ENCODE data around the gene BMP4.

The BMP4 gene

GRCh38 chr14:53963320-53964227, 6.9 kb upstream of the BMP4 start:
- intact Hi-C loops (cut with DNase I; ENCODE audit: low total_unique reads) = no loop called here
- Histone ChIP-seq H3K36me3 (no peaks in the 10 kb centered on the region), H3K27me3 (no peaks in the 10 kb centered on the region), H3K4me1 (peaks cover 0 to 14% (median 9%) of the 10 kb centered on the region in 4 donors), H3K27ac (no peak overlapping the region), H3K4me3 (peak overlapping the region; percentile 43 to 57), H3K9me3 (no peaks in the 10 kb centered on the region)
- peak; percentile 46 to 53 for TF ChIP-seq CTCF (IDR thresholded peaks at IDR 0.05)
- peak; percentile 55 to 74 for DNase-seq

- DNase-seq = no peak
- H3K27me3 ChIP-seq = no peaks in the 10 kb centered on the region
- no peaks in the 10 kb centered on the region for H3K36me3 ChIP-seq
- no peaks in the 10 kb centered on the region for H3K9me3 ChIP-seq
- peak overlapping the region; percentile 43 to 57 for H3K4me3 ChIP-seq
- intact Hi-C loops (cut with DNase I; ENCODE audit: low total_unique reads) = no loop called here
- no peak overlapping the region for H3K27ac ChIP-seq
- peaks cover 0 to 14% (median 9%) of the 10 kb centered on the region in 4 donors for H3K4me1 ChIP-seq
- TF ChIP-seq CTCF (IDR thresholded peaks at IDR 0.05) = no peak
Observed at GRCh38 chr14:53962953-53963319, 6.3 kb upstream of the BMP4 start.

GRCh38 chr14:53958628-53959027, 2.0 kb upstream of the BMP4 start:
- Histone ChIP-seq H3K4me1 (peaks cover 0 to 28% (median 13%) of the 10 kb centered on the region in 4 donors), H3K36me3 (no peaks in the 10 kb centered on the region), H3K27me3 (no peaks in the 10 kb centered on the region), H3K4me3 (no peak overlapping the region), H3K9me3 (no peaks in the 10 kb centered on the region), H3K27ac (no peak overlapping the region)
- no peak for TF ChIP-seq CTCF (IDR thresholded peaks at IDR 0.05)
- intact Hi-C loops (cut with DNase I; ENCODE audit: low total_unique reads) = no loop called here
- no peak for DNase-seq

GRCh38 chr14:53957739-53958138, 1.1 kb upstream of the BMP4 start:
- Histone ChIP-seq H3K27ac (peak overlapping the region in 1 of 2 donors; percentile 92), H3K9me3 (no peaks in the 10 kb centered on the region), H3K27me3 (no peaks in the 10 kb centered on the region), H3K36me3 (no peaks in the 10 kb centered on the region), H3K4me3 (no peak overlapping the region), H3K4me1 (peaks cover 0 to 19% (median 9%) of the 10 kb centered on the region in 4 donors)
- intact Hi-C loops (cut with DNase I; ENCODE audit: low total_unique reads) = no loop called here
- no peak for TF ChIP-seq CTCF (IDR thresholded peaks at IDR 0.05)
- no peak for DNase-seq

- H3K27me3 ChIP-seq = no peaks in the 10 kb centered on the region
Observed at GRCh38 chr14:53955671-53956426, 776 bp downstream of the BMP4 start.

More at GRCh38 chr14:53955671-53956426, 776 bp downstream of the BMP4 start:
- Histone ChIP-seq H3K4me1 (peaks cover 0 to 32% (median 11%) of the 10 kb centered on the region in 4 donors), H3K4me3 (peak overlapping the region; percentile 62 to 81), H3K27ac (peak overlapping the region; percentile 92 to 96), H3K36me3 (peaks cover 0 to 12% (median under 1%) of the 10 kb centered on the region in 3 donors), H3K9me3 (no peaks in the 10 kb centered on the region)
- no peak for TF ChIP-seq CTCF (IDR thresholded peaks at IDR 0.05)
- intact Hi-C loops (cut with DNase I; ENCODE audit: low total_unique reads) = no loop called here
- DNase-seq = peak; percentile 76 to 88
